ENCODE results near the gene LRP2BP.

LRP2BP gene

DNA sequence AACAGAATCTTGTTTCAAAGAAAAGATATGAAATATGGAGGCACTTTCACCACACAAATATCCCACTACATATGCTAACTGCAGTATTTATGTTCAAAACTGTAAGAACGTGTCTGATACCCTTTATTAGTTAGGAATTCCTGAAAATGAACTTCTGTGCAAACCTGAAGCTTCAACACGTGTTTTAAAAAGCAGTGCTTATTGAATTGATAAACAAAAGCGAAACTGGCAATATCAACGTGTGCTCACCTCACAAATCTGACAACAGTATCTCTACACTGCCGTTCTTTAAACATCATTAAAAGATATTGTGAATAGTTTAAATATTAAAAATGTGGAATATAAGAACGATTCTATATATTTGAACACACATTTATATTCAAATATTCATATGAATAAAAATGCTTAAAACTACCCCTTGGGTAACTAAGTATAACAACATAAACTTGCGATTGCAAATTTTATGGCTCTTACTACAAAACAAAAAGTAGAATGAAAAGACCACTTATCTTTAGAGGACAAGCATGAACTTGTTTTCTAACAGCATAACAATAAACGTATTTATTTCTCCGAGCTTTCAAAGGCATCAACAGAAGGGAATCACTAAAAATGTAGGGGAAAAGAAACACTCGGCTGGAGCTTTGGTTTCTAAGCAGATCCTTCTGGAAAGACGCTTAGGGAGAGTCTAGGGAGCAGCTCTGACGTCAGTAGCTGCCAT lies at the start of gene LRP2BP:
Gene LRP2BP (minus strand): TSS at position 687 of the 718 bp plus-strand sequence. CDS start 17,738 bp downstream, outside the sequence.
- DNase-seq (ENCODE audit: low spot score): peak; percentile 96

DNA sequence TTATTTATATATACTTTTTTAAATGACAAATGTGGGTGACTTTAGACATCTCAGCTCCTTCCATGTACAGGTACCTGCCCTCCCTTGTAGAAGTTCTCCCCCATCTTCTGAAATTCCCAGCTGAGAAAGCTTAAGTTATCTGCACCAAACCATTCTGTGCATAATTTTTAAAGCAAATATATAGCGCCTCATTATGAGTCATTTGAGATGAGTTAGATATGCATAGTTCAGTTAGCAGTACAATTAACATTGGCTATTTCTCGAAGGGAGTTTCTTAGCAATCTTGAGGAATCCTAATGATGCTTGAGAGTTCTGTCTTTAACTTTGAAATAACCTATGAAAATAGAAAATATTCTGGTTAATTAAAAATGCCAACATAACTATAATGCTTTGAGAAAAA lies 49.5 kb upstream of the LRP2BP start:
- DNase-seq (ENCODE audit: low spot score): no peak

DNA sequence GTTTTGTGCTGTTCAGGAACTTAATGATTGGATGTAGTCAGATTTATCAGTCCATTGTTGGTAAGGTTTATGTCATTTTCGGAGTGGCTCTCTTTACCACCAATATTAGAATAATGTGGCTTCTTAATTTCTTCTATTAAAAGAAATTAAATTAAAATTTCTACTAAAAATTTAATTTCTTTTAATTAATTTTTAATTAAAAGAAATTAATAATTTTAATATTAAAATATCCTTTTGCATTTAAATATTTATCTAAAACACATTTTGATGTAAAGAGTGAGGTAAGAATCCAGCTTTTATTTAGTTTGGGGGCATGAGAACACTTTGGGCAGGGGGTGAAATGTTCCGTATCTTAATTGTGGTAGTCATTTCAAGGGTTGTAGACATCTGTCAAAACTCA lies 45.8 kb upstream of the LRP2BP start:
- DNase-seq (ENCODE audit: low spot score): no peak

DNA sequence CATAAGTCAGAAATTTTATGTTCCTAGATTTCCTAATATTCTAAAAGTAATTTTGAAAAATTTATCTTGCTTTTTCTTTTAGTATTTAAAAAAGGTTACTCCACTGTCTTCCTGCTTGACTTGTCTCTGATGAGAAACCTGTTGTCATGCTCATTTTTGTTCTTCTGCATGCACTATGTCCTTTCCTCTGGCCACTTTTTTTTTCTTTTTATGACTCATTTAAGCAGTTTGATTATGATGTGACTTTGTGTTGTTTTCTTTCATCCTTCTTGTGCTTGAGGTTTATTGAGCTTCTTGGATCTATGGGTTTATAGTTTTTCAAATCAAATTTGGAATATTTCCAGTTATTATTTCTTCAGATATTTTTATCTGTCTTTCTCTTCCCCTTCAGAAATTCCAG lies 42.1 kb upstream of the LRP2BP start:
- no peak for DNase-seq (ENCODE audit: low spot score)

DNA sequence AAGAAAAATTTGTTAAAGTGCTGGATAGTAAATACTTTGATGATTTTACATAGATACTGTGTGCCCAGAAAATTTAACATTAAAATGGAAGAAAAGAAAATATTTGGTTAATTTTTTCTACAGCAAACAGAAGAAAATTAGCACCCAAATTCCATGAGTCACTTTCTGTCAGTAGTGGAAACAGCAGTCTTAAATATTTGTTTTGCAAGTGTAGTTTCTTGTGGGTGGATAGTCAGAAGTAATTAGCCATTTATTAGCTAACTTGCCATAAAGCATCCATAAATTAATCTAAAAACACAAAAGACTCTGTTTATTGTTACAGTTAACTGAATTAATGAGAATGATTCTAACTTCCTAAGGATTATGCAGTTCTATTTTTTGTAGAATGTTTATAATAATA lies 39.7 kb upstream of the LRP2BP start:
- DNase-seq (ENCODE audit: low spot score): no peak

DNA sequence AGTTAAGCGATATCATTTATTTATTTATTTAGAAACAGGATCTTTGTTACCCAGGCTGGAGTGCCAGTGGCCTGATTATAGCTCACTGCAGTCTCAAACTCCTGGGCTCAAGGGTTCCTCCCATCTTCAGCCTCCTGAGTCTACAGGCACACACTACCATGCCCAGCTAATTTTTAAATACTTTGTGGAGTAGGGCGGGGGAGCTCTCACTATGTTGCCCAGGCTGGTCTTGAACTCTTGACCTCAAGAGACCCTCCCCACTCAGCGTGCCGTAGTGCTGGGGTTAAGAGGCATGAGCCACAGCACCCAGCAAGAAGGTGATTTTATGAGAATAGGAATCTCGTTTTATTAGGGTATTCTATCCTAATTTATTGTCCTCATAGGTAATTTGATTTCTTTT lies 33.9 kb upstream of the LRP2BP start:
- DNase-seq (ENCODE audit: low spot score): no peak

DNA sequence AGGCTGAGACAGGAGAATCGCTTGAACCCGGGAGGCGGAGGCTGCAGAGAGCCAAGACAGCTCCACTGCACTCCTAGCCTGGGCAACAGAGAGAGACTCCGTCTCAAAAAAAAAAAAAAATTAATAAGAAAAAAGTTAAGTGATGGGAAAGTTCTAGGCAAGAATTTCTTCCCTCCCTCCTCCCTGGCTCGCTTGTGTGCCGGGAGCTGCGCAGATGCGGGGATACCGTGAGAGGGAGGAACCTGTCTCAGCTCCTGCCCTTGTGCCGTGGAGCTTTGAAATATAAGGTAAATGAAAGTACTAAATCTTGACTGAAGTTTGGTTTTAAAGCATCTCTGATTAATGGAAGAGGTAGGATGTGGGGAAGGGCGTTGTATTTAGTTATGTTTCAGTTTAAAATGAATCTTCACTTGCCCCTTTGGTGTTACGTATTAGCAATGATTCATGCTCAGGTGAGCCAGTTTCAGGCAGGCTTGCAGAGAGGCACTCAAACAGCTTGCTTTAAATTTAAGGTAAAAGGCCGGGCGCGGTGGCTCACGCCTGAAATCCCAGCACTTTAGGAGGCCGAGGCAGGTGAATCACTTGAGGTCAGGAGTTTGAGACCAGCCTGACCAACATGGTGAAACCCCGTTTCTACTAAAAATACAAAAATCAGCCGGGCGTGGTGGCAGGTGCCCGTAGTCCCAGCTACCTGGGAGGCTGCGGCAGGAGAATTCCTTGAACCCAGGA lies 31.4 kb upstream of the LRP2BP start:
- DNase-seq (ENCODE audit: low spot score): no peak

DNA sequence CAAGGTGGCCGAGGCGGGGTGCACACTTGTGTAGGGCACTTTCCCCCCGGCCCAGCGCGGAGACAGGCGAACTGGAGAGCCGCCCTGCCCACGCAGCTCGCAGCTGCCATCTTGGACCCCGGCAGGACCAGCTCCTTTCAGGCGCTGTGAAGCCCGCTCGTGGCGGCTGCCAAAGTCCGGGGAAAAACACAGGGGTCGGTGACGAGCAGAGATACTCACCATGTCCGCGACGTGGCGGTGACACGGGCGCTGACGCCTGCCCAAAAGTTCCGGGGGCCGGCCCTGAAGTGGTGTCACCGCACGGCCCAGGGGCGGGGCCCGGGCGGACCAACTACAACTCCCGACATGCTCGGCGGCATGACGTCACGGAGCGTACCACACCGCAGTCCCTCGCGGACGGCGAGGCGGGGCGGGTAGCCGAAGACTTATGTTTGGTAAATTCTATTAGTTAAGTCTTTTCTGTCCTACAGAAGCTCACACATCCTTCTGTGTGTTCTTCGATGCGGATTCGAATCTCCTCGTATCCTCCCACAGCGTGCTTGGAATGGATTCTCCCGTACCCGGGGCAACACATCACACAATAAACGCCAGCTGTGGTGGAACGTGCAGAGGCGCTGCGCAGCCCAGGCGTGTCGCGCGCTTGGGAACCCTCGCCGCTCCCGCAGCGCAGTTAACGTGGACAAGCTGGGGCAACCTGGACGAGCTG lies 30.1 kb upstream of the LRP2BP start, which contains the start of gene UFSP2:
Gene UFSP2 (minus strand): TSS at position 318 of the 706 bp plus-strand sequence. CDS start 96 bp downstream, at position 222.
- peak; percentile 93 for DNase-seq (ENCODE audit: low spot score)

DNA sequence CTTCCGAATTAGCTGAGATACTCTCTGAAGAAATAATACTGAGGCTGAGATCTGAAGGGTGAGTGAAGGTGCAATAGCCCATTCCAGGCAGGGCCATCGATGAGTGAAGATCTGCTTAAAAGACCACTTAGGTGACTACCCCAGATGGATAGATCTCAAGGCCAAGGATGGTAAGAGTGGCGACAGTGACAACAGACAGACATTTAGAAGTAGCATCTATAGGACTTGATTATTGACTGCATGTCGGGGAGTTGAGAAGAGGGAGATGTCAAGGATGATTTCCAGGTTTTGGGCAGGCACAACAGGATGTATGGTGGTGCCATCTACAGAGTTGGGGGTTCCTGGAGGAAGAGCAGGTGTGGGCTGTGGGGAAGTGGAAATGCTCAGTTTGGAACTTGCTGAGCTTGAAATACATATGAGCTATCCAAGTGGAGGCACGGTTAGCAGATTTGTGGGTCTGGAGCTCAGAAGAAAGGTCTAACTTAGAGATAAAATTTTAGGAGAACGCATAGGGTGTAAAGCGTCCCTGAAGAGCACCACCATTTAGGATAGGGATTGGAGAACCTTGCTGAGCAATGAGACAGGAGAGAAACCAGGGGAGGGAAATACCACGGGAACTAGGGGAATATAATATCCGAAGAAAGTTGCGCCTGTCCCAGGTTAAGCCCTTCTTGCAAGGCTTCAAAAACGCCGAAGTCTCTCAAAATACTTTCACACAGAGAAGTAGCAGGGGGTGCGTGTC lies 29.4 kb upstream of the LRP2BP start:
- peak; percentile 42 for DNase-seq (ENCODE audit: low spot score)

DNA sequence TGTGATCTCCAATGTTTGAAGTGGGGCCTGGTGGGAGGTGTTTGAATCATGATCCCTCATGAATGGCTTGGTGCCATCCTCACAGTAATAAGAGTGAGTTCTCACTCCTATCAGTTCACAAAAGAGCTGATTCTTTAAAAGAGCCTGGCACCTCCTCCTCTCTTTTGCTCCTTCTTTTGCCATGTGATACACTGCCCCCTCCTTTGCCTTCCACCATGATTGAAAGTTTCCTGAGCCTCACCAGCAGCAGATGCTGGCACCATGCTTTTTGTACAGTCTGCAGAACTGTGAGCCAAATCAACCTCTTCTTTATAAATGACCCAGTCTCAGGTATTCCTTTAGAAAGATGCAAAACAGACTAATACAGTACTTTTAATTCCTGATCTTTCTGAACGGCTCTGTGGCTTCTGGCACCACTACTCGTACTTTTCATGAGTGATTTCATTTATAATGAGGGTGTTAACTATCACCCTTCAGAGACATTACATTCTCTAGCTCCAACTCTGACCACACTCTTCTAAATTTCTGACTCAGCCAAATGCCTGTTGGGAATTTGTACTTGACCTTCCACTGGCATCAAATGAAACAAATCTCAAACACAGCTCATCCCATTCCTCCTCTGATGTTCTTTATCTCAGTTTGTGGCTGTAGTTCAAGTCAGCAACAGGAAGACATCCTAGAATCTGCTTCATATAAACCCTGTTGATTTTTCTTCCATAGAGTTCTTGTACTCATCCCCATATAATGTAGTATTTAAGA lies 25.8 kb upstream of the LRP2BP start:
- no peak for DNase-seq (ENCODE audit: low spot score)

DNA sequence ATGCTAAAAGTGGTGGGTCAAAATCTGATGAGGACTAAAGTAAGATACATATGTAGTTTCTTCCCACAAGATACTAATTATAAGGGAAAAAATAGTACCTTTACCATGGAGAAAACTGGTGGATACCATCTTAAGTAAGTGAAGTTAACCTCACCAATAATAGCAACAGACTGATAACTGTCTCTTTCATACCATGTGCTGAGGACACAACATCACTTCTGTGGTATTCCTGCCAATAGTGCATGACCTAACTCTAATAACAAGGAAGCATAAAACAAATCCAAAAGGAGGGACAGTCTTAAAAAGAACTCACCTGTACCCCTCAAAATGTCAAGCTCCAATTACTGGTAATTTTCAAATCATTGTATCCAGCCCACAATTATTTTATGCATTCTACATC lies 21.2 kb upstream of the LRP2BP start:
- DNase-seq (ENCODE audit: low spot score): no peak

DNA sequence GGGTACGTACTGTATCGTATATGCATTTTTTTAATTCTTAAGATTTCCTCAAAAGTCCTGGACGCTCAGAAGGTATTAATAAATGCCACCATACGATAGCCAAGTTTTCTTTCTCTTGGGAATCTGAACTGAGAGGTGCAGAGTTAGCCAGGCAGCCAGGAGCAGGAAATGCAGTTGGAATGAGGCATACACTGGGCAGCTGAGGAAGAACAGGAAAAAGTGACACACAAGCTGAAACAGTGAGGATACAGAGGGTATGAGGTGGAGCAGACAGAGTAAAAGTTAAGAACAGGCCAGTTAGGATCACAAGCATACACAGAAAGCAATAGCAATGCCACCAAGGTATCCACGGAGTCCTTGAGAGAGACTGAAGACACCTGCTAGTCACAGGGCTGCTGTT lies 16.7 kb upstream of the LRP2BP start:
- no peak for DNase-seq (ENCODE audit: low spot score)

DNA sequence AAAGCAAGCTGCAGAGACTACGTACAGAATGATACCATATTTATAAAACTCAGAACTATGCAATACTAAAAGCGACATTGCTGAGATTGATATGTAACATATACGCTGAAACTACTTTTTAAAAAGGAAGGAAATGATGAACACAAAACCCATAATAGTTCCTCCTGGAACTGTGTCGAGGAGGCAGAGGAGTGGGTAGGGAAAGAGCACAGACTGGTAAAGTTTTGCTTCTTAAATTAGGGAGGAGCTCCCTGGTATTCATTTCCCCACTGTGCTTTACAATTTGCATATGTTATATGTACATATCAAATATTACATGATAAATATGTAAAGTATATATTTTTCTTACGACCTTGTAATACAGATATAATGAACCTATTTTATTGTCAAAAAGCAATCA lies 16.1 kb upstream of the LRP2BP start:
- no peak for DNase-seq (ENCODE audit: low spot score)

DNA sequence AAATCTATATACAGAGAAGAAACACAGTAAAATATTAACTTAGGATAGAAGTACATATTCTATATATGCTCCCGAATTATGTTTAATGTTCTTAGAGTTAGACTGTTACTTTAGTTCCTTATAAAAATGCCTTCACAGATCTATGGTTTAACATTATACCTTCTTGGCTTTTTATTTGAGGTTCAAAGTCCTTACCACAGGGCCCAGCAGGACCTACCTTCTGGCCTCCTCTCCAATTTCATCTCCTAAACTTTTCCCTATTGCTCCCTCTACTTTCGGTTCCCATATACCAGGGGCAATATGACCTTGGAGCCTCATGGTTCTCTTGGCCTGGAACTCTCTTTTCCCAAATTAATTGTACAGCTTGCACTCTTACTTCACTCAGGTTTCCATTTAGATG lies 12.7 kb upstream of the LRP2BP start:
- DNase-seq (ENCODE audit: low spot score): no peak

DNA sequence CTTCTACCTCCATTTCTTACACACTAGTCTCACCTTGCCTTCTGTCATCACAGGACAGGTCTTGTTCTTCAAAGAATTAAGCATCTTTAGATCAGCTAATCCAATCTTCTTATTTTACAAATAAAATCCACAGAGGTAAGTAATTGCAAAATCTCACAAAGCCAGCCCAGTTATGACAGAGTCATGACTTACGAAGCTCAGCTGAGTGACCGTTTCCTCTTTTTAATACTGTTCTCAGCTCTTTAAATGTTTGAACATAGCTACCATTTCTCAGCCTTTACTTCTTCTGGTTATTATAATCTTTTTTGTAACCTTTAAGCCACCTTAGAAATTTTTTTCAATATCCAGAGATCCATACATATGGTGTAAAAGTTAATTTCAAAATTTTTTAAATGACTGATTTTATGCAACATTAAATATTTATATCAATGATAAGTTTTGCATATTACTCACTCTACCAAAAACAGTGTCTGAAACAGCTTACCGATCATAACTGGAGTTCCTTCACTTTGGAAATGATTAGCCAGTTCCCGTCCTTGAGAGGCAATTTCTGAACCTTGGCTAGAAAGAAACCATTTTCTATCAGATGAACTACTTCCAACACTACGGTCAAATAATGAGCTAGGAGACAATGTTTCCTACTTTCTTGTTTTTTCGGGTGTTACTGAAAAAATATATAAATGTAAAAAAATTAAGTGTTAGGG lies 9.7 kb upstream of the LRP2BP start:
- DNase-seq (ENCODE audit: low spot score): no peak

DNA sequence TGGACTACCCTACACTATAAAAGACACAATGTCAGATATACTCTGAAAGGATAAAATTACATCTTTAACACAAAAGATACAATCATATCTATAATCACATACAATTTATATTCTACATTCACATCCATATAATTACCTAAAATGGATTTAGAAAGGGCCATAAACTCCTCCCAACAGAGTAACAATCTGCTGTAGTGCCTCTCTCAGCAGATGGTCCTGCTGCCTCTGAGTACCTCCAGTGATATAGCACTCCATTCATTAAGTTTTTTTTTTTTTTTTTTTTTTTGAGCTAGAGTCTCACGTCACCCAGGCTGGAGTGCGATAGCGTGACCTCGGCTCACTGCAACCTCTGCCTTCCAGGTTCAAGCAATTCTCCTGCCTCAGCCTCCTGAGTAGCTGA lies 8.3 kb upstream of the LRP2BP start:
- DNase-seq (ENCODE audit: low spot score): no peak

DNA sequence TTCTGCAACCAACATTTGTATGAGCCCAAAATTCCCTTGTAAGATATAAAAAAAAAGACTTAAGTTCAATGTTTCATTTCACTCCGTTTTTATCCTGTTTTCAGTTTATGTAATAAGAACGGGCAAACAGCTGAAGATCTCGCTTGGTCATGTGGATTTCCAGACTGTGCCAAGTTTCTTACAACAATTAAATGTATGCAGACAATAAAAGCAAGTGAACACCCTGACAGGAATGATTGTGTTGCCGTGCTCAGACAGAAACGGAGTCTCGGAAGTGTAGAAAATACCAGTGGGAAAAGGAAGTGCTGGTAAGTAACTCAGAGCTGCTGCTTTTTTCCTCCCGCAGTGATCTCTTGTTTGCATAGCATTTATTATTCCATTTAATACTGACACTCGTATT lies 3.7 kb upstream of the LRP2BP start:
- peak; percentile 18 for DNase-seq (ENCODE audit: low spot score)

DNA sequence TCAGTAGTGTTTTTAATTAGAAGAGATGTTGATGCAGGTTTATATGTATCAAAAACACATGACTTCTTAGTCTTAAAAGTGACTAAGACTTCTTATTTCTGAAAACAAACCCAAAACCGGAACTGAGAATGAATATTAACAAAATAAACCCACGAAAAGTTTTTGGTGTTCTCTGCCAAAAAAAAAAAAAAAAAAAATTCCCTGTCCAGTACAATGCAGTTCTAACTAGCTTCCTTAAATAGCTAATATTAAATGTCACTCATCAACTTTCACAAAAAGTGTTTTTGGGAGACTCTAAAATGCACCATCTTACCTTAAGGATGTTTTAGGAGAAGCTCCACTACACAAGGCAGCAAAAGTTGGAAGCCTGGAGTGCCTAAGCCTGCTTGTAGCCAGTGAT lies 2.9 kb upstream of the LRP2BP start:
- DNase-seq (ENCODE audit: low spot score): no peak

DNA sequence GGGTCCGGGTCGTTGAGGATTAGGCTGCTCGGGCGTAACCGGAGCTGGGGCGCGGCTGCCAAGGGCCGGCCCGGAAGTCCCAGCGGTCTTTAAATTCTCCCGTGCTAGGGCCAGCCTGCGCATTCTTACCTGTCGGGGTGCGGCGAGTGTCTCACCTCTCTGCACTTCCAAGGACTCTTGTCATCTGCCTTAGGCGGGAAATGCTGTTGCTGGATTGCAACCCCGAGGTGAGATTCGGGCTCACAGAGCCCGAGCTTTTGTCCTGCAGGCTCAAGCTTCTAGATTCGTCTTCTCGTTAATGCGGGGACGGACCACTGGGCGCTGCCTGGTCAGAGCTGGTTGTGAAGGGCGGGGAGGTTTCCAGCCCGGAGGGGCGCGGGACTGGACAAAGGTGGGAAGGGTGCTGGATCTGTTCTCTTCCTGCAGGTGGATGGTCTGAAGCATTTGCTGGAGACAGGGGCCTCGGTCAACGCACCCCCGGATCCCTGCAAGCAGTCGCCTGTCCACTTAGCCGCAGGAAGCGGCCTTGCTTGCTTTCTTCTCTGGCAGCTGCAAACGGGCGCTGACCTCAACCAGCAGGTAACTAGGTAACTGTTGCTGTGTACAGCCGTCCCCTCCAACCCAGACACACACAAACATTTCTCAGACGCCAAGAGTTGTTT lies 1.1 kb upstream of the LRP2BP start, which contains the start of gene ANKRD37:
Gene ANKRD37 (plus strand): TSS at position 118 of the 662 bp plus-strand sequence. CDS start 83 bp downstream, at position 201.
- peak; percentile 49 for DNase-seq (ENCODE audit: low spot score)

Data from Ammon's horn (tissue), 1 donor.